Loucy (cell line): ENCODE measurements around the gene AGO4.

Source experiments
- H2AFZ ChIP-seq: fragments of 200-600 bp; sonication (generic); 2 replicates; pipeline ENCODE4 v1.6.0; 2016; ENCODE audit warnings: antibody characterized with exemption, mild to moderate bottlenecking, low read length, moderate library complexity
- H3F3A ChIP-seq: fragments of 200-600 bp; 2 replicates; pipeline ENCODE4 v1.6.0; 2016; ENCODE audit warnings: antibody characterized with exemption, low read depth, mild to moderate bottlenecking
- H3K27me3 ChIP-seq: fragments of 200-600 bp; sonication (generic); 2 replicates; pipeline ENCODE4 v1.6.1; 2014; ENCODE audit warnings: low read length, mild to moderate bottlenecking; ENCODE audit not compliant: insufficient read depth, poor library complexity, severe bottlenecking
- H3K36me3 ChIP-seq: fragments of 200-600 bp; sonication (generic); 2 replicates; pipeline ENCODE4 v1.6.1; 2016; ENCODE audit warnings: low read length; ENCODE audit not compliant: insufficient read depth
- H3K4me1 ChIP-seq: fragments of 200-600 bp; sonication (generic); 2 replicates; pipeline ENCODE4 v1.5.1; 2014; ENCODE audit warnings: low read length, mild to moderate bottlenecking; ENCODE audit not compliant: insufficient read depth, poor library complexity, severe bottlenecking
- H3K4me2 ChIP-seq: fragments of 200-600 bp; sonication (generic); 2 replicates; pipeline ENCODE4 v1.6.0; 2014; ENCODE audit warnings: antibody characterized with exemption, low read length, low read depth, mild to moderate bottlenecking; ENCODE audit not compliant: poor library complexity, severe bottlenecking
- H3K4me3 ChIP-seq: fragments of 200-600 bp; sonication (generic); 2 replicates; pipeline ENCODE4 v1.5.1; 2014; ENCODE audit warnings: low read length, mild to moderate bottlenecking, mixed read lengths; ENCODE audit not compliant: poor library complexity, severe bottlenecking
- H3K79me2 ChIP-seq: fragments of 200-600 bp; sonication (generic); 2 replicates; pipeline ENCODE4 v1.6.1; 2014; ENCODE audit warnings: low read length; ENCODE audit not compliant: insufficient read depth
- H3K9ac ChIP-seq: fragments of 200-600 bp; sonication (generic); 2 replicates; pipeline ENCODE4 v1.6.0; 2014; ENCODE audit warnings: mild to moderate bottlenecking, low read depth, low read length, moderate library complexity; ENCODE audit not compliant: poor library complexity, severe bottlenecking
- H3K9me2 ChIP-seq: fragments of 200-600 bp; sonication (generic); replicated peaks from 2 replicates; pipeline ENCODE4 v1.6.1; 2016; ENCODE audit warnings: low read depth, low read length, mixed read lengths
- H3K9me3 ChIP-seq: fragments of 200-600 bp; sonication (generic); 2 replicates; pipeline ENCODE4 v1.6.1; 2014; ENCODE audit warnings: mild to moderate bottlenecking, antibody characterized with exemption, low read length, low read depth; ENCODE audit not compliant: insufficient read depth
- H4K20me1 ChIP-seq: fragments of 200-600 bp; sonication (generic); 2 replicates; pipeline ENCODE4 v1.6.0; 2014; ENCODE audit warnings: antibody characterized with exemption, low read length, mild to moderate bottlenecking; ENCODE audit not compliant: insufficient read depth, poor library complexity, severe bottlenecking
- EZH2phosphoT487 ChIP-seq: fragments of 200-600 bp; IDR thresholded peaks from 2 replicates; pipeline ENCODE4 v1.6.1; 2018; ENCODE audit warnings: antibody characterized with exemption, mild to moderate bottlenecking, moderate library complexity, borderline replicate concordance
- TF ChIP-seq, protein P1 (sequence below): fragments of 200-600 bp; sonication (generic); conservative IDR thresholded peaks from 2 replicates; pipeline ENCODE4 v1.5.1; 2014; ENCODE audit warnings: mild to moderate bottlenecking, antibody characterized with exemption, low read length

The AGO4 gene

DNA sequence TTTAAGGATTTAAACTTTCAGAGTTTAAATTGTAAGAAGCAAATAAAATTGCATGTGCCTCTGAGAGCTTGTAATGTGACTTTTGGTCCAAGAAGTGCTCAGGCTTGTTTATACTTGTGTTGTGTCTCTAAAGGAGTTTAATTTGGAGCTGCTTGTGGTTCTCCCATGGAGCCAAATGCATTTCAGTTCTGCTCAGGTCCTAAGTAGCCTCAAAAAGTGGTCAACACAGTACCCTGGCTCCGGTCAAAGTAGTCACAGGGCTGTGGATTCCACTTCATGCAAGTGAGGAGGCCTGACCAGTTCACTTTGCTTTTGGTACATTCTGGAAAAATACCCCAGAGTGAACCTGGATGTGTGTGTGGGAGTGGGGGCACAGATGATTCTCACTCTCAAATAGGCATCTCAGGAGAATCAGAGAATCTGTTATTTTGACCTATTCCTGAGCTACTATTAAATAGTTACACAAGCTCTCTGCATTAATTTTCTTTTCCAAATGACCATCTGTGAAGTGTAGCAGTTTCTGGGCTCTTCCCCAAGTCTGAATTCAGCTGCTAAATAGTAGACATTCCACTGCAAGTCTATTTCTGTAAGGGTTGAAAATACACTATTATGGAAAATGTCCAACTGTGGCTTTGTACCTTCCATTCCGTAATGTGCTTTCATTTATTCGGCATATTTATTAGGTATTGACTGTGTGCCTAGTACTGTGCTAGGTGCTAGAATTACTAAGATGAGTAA lies 43.5 kb downstream of the AGO4 start:
- no peak for TF ChIP-seq EZH2phosphoT487
- TF ChIP-seq, protein P1, sequence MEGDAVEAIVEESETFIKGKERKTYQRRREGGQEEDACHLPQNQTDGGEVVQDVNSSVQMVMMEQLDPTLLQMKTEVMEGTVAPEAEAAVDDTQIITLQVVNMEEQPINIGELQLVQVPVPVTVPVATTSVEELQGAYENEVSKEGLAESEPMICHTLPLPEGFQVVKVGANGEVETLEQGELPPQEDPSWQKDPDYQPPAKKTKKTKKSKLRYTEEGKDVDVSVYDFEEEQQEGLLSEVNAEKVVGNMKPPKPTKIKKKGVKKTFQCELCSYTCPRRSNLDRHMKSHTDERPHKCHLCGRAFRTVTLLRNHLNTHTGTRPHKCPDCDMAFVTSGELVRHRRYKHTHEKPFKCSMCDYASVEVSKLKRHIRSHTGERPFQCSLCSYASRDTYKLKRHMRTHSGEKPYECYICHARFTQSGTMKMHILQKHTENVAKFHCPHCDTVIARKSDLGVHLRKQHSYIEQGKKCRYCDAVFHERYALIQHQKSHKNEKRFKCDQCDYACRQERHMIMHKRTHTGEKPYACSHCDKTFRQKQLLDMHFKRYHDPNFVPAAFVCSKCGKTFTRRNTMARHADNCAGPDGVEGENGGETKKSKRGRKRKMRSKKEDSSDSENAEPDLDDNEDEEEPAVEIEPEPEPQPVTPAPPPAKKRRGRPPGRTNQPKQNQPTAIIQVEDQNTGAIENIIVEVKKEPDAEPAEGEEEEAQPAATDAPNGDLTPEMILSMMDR, result no peak
- H3K4me3 ChIP-seq, result no peak overlapping the region
- H3K9me3 ChIP-seq, result no peaks in the 10 kb centered on the region
- peaks cover 5% of the 10 kb centered on the region; the same call in 1 of the 2 replicates for H3K36me3 ChIP-seq
- no peak overlapping the region for H2AFZ ChIP-seq
- H4K20me1 ChIP-seq, result no peaks in the 10 kb centered on the region
- no peaks in the 10 kb centered on the region for H3K9me2 ChIP-seq
- no peaks in the 10 kb centered on the region for H3F3A ChIP-seq
- no peak overlapping the region for H3K9ac ChIP-seq
- H3K4me2 ChIP-seq, result no peak overlapping the region
- no peaks in the 10 kb centered on the region for H3K27me3 ChIP-seq
- H3K4me1 ChIP-seq, result no peaks in the 10 kb centered on the region
- no peaks in the 10 kb centered on the region for H3K79me2 ChIP-seq

DNA sequence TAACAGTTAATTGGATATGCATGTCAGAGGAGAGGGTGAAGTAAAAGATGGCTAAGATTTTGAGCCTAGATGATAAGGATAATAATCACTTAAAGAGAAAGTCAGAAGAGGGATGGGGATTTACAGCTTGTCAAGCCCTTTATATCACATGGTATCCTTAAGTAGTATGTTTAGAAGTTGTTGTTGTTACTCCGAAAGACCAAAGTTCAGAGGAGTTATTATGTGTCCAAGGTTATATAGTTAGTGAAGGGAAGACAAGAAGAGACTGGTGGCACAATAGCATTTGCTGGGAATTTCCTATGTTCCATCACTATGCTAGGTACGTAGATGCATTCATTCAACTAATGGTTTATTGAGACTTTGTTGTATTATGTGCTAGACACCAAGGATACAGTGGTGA lies 44.4 kb downstream of the AGO4 start:
- Histone ChIP-seq H3K4me3 (no peak overlapping the region), H3F3A (no peaks in the 10 kb centered on the region), H3K9me3 (no peaks in the 10 kb centered on the region), H3K9me2 (no peaks in the 10 kb centered on the region), H2AFZ (no peak overlapping the region), H3K4me2 (no peak overlapping the region), H3K9ac (no peak overlapping the region), H3K79me2 (no peaks in the 10 kb centered on the region), H4K20me1 (no peaks in the 10 kb centered on the region), H3K4me1 (no peaks in the 10 kb centered on the region), H3K36me3 (peaks cover 5% of the 10 kb centered on the region; the same call in 1 of the 2 replicates), H3K27me3 (no peaks in the 10 kb centered on the region)
- TF ChIP-seq, protein P1, result no peak
- TF ChIP-seq EZH2phosphoT487, result no peak

- Histone ChIP-seq H3K27me3 (no peaks in the 10 kb centered on the region), H3K9me2 (no peaks in the 10 kb centered on the region), H3K36me3 (peaks cover 5% of the 10 kb centered on the region; the same call in 1 of the 2 replicates), H2AFZ (no peak overlapping the region), H3K9me3 (no peaks in the 10 kb centered on the region), H3F3A (no peaks in the 10 kb centered on the region), H3K4me3 (no peak overlapping the region), H3K79me2 (no peaks in the 10 kb centered on the region), H3K9ac (no peak overlapping the region), H4K20me1 (no peaks in the 10 kb centered on the region), H3K4me2 (no peak overlapping the region), H3K4me1 (no peaks in the 10 kb centered on the region)
- TF ChIP-seq, protein P1, result peak; percentile 49
- no peak for TF ChIP-seq EZH2phosphoT487
These were observed 47.3 kb downstream of the AGO4 start for GRCh38 chr1:35854989-35855700.
